Activated CD4-positive, alpha-beta T cell treated with anti-CD3 and anti-CD28 coated beads, Interleukin-2, amount 50 U/mL, for 1 hour (primary cell): ENCODE data around the gene KCNH3.
"Not testable (repeated sequence)": the region's sequence is repeated elsewhere in the genome, so short reads cannot be mapped to it uniquely, and the experiment has no call there.

Source experiments
- DNase-seq: peaks from one replicate; pipeline ENCODE4 v3.0.0-alpha.2; 2020

The KCNH3 gene

GRCh38 chr12:49531745-49532144 lies 7.1 kb upstream of the KCNH3 start:
- no peak for DNase-seq

- no peak for DNase-seq
These were observed 5.5 kb upstream of the KCNH3 start for GRCh38 chr12:49533331-49533730.

GRCh38 chr12:49534122-49534521 lies 4.7 kb upstream of the KCNH3 start:
- DNase-seq = not testable (repeated sequence)

GRCh38 chr12:49534731-49535278 lies 4.0 kb upstream of the KCNH3 start:
- DNase-seq = no peak

- DNase-seq = no peak
These were observed 2.8 kb upstream of the KCNH3 start for GRCh38 chr12:49535921-49536525.

GRCh38 chr12:49536526-49537071 lies 2.2 kb upstream of the KCNH3 start:
- no peak for DNase-seq

GRCh38 chr12:49537231-49537751 lies 1.5 kb upstream of the KCNH3 start:
- no peak for DNase-seq

- no peak for DNase-seq
These were observed 899 bp upstream of the KCNH3 start for GRCh38 chr12:49537752-49538509.

- no peak for DNase-seq
These were observed 787 bp downstream of the KCNH3 start for GRCh38 chr12:49539406-49540228.

GRCh38 chr12:49540229-49541139 lies 1.7 kb downstream of the KCNH3 start:
- DNase-seq = no peak

GRCh38 chr12:49541140-49541861 lies 2.5 kb downstream of the KCNH3 start:
- no peak for DNase-seq

- no peak for DNase-seq
These were observed 3.2 kb downstream of the KCNH3 start for GRCh38 chr12:49541911-49542505.

GRCh38 chr12:49542592-49543160 lies 3.8 kb downstream of the KCNH3 start:
- no peak for DNase-seq

GRCh38 chr12:49543221-49543913 lies 4.5 kb downstream of the KCNH3 start:
- DNase-seq = no peak

GRCh38 chr12:49543914-49544815 lies 5.3 kb downstream of the KCNH3 start:
- DNase-seq = no peak

GRCh38 chr12:49545815-49546214 lies 7.0 kb downstream of the KCNH3 start:
- no peak for DNase-seq

GRCh38 chr12:49546481-49546880 lies 7.7 kb downstream of the KCNH3 start:
- no peak for DNase-seq

GRCh38 chr12:49547090-49547690 lies 8.4 kb downstream of the KCNH3 start:
- no peak for DNase-seq
